Measurements from ENCODE around the gene ACTR10.

The ACTR10 gene

GRCh38 chr14:58282925-58283593, 83.1 kb downstream of the ACTR10 start:
- FAIRE-seq, result no peak

DNA sequence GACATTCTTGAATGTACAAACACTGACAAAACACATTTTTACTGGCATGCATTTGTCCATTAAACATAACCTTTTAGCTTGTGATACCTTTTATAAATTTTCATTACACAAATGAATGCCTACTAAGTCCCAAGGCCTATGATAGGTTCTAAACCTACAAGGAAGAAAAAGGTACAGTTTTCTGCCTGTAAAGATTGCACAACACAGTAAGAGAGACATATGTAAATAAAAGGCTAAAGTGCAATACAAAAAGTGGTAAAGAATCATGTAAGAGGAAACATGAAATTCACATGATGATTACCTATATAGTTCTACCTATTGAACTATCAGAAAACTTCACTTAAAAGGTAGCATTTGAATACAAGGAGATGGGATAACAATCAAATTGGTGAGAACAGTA, 83.8 kb downstream of the ACTR10 start:
- FAIRE-seq, result no peak

DNA sequence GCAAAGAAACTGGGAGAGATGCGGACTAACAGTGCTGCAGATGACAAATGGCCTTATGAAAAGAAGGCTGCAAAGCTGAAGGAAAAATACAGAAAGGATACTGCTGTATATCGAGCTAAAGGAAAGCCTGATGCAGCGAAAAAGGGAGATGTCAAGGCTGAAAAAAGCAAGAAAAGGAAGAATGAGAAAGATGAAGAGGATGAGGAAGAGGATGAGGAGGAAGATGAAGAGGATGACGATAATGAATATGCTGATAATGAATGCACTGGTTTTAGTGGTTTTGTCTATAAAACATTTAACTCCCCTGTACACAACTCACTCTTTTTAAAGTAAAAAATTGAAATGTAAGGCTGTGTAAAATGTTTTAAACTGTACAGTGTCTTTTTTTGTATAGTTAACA, 85.2 kb downstream of the ACTR10 start:
- no peak for FAIRE-seq

All from endometrium (tissue), 2 donors.